H9 (cell line): ENCODE results near the gene ZNF664. TPM values are rescaled to one million over a fixed set of nuclear protein-coding genes. Genes with fewer than 3 reads are reported as not detected.
"Not testable (repeated sequence)": the region's sequence is repeated elsewhere in the genome, so short reads cannot be mapped to it uniquely, and the experiment has no call there.

ENCODE experiments used
- DNase-seq: peaks from one replicate; pipeline ENCODE4 v3.0.0-alpha.2; 2017
- H2AFZ ChIP-seq: one replicate; pipeline ENCODE4 v1.6.1; 2013; ENCODE audit warnings: mild to moderate bottlenecking, low read length, control low read depth, moderate library complexity
- H2AK5ac ChIP-seq: 2 replicates; pipeline ENCODE4 v1.6.1; 2013; ENCODE audit warnings: low read length, control low read depth, mixed read lengths; ENCODE audit not compliant: insufficient read length
- H2BK120ac ChIP-seq: one replicate; pipeline ENCODE4 v1.6.1; 2013; ENCODE audit warnings: low read depth, mild to moderate bottlenecking, low read length, control low read depth, inconsistent platforms; ENCODE audit not compliant: poor library complexity, severe bottlenecking
- H2BK12ac ChIP-seq: 2 replicates; pipeline ENCODE4 v1.6.1; 2013; ENCODE audit warnings: low read length, control low read depth, mixed read lengths, low read depth; ENCODE audit not compliant: insufficient read length
- H2BK15ac ChIP-seq: 2 replicates; pipeline ENCODE4 v1.6.1; 2013; ENCODE audit warnings: low read depth, low read length, control low read depth
- H2BK20ac ChIP-seq: one replicate; pipeline ENCODE4 v1.6.1; 2013; ENCODE audit warnings: low read depth, mild to moderate bottlenecking, low read length, control low read depth, inconsistent platforms; ENCODE audit not compliant: poor library complexity, severe bottlenecking
- H2BK5ac ChIP-seq: 2 replicates; pipeline ENCODE4 v1.6.1; 2013; ENCODE audit warnings: low read length, control low read depth, mixed read lengths; ENCODE audit not compliant: insufficient read length
- H3K14ac ChIP-seq: 2 replicates; pipeline ENCODE4 v1.6.1; 2013; ENCODE audit warnings: low read length, control low read depth; ENCODE audit not compliant: insufficient read depth
- H3K18ac ChIP-seq: 2 replicates; pipeline ENCODE4 v1.6.1; 2013; ENCODE audit warnings: low read depth, mild to moderate bottlenecking, mixed read lengths, low read length, control low read depth; ENCODE audit not compliant: insufficient read length
- H3K23ac ChIP-seq: 2 replicates; pipeline ENCODE4 v1.6.1; 2013; ENCODE audit warnings: low read length, control low read depth, mixed read lengths, low read depth; ENCODE audit not compliant: insufficient read length
- H3K23me2 ChIP-seq: 2 replicates; pipeline ENCODE4 v1.6.1; 2013; ENCODE audit warnings: low read depth, mild to moderate bottlenecking, mixed read lengths, low read length, control low read depth; ENCODE audit not compliant: insufficient read length, poor library complexity, severe bottlenecking
- H3K27ac ChIP-seq: 2 replicates; pipeline ENCODE4 v1.5.1; 2013; ENCODE audit warnings: low read length, control low read depth, mixed read lengths, low read depth; ENCODE audit not compliant: insufficient read length
- H3K27me3 ChIP-seq: 2 replicates; pipeline ENCODE4 v1.6.1; 2013; ENCODE audit warnings: low read length, control low read depth, inconsistent platforms; ENCODE audit not compliant: insufficient read depth
- H3K4ac ChIP-seq: 2 replicates; pipeline ENCODE4 v1.6.1; 2013; ENCODE audit warnings: low read depth, mild to moderate bottlenecking, control low read depth, inconsistent platforms, low read length, moderate library complexity
- H3K4me1 ChIP-seq: 2 replicates; pipeline ENCODE4 v1.6.1; 2013; ENCODE audit warnings: low read length, control low read depth, inconsistent platforms; ENCODE audit not compliant: insufficient read depth
- H3K4me2 ChIP-seq: 2 replicates; pipeline ENCODE4 v1.6.1; 2013; ENCODE audit warnings: low read length, control low read depth, mixed read lengths; ENCODE audit not compliant: insufficient read length, insufficient read depth
- H3K56ac ChIP-seq: 2 replicates; pipeline ENCODE4 v1.6.1; 2013; ENCODE audit warnings: low read depth, mild to moderate bottlenecking, mixed read lengths, low read length, control low read depth; ENCODE audit not compliant: insufficient read length
- H3K79me1 ChIP-seq: 2 replicates; pipeline ENCODE4 v1.6.1; 2013; ENCODE audit warnings: low read depth, mild to moderate bottlenecking, moderate library complexity, low read length, control low read depth, inconsistent platforms; ENCODE audit not compliant: insufficient read depth, poor library complexity, severe bottlenecking
- H3K79me2 ChIP-seq: 2 replicates; pipeline ENCODE4 v1.6.1; 2013; ENCODE audit warnings: low read length, control low read depth, inconsistent platforms; ENCODE audit not compliant: insufficient read depth
- H3K9ac ChIP-seq: 2 replicates; pipeline ENCODE4 v1.6.1; 2013; ENCODE audit warnings: low read length, control low read depth, mixed read lengths; ENCODE audit not compliant: insufficient read length; ENCODE audit errors: extremely low read depth
- H3K9me3 ChIP-seq: one replicate; pipeline ENCODE4 v1.6.1; 2013; ENCODE audit warnings: low read depth, low read length, inconsistent platforms; ENCODE audit not compliant: control insufficient read depth
- H3T11ph ChIP-seq: one replicate; pipeline ENCODE4 v1.6.1; 2013; ENCODE audit warnings: mild to moderate bottlenecking, low read length, control low read depth, inconsistent platforms
- H4K20me1 ChIP-seq: one replicate; pipeline ENCODE4 v1.6.1; 2013; ENCODE audit not compliant: control insufficient read depth, insufficient read length, insufficient read depth
- H4K5ac ChIP-seq: 2 replicates; pipeline ENCODE4 v1.6.1; 2013; ENCODE audit warnings: low read depth, mild to moderate bottlenecking, mixed read lengths, low read length, control low read depth; ENCODE audit not compliant: insufficient read length
- H4K8ac ChIP-seq: replicated peaks from 2 replicates; pipeline ENCODE4 v1.6.1; 2013; ENCODE audit warnings: low read length, control low read depth, mixed read lengths, low read depth; ENCODE audit not compliant: insufficient read length
- H4K91ac ChIP-seq: 2 replicates; pipeline ENCODE4 v1.6.1; 2013; ENCODE audit warnings: low read depth, mild to moderate bottlenecking, moderate library complexity, mixed read lengths, low read length, control low read depth; ENCODE audit not compliant: insufficient read length
- H3K27ac Mint-ChIP-seq, 3 experiments: 2 replicates in 2 of 3; 3 replicates in 1 of 3; pipeline ENCODE4 v1.8.0; 2020 to 2021; ENCODE audit warnings: mixed read lengths in 3 of 3, mild to moderate bottlenecking in 1 of 3, moderate library complexity in 1 of 3
- H3K27me3 Mint-ChIP-seq: 2 replicates; pipeline ENCODE4 v1.8.0; 2021; ENCODE audit warnings: low read depth, mild to moderate bottlenecking, moderate library complexity, mixed read lengths
- H3K36me3 Mint-ChIP-seq, 3 experiments: 2 replicates in 2 of 3; 3 replicates in 1 of 3; pipeline ENCODE4 v1.8.0; 2020 to 2021; ENCODE audit warnings: low read depth in 3 of 3, mixed read lengths in 3 of 3; ENCODE audit not compliant: insufficient read depth in 1 of 3
- H3K4me1 Mint-ChIP-seq, 2 experiments: 2 replicates each; pipeline ENCODE4 v1.8.0; 2020; ENCODE audit warnings: mixed read lengths in 2 of 2
- H3K4me3 Mint-ChIP-seq, 2 experiments: 2 replicates in 1 of 2; 3 replicates in 1 of 2; pipeline ENCODE4 v1.8.0; 2020 to 2021; ENCODE audit warnings: mild to moderate bottlenecking in 2 of 2, mixed read lengths in 2 of 2, moderate library complexity in 1 of 2
- H3K9me3 Mint-ChIP-seq, 2 experiments: 2 replicates in 1 of 2; 3 replicates in 1 of 2; pipeline ENCODE4 v1.8.0; 2020; ENCODE audit warnings: mild to moderate bottlenecking in 2 of 2, mixed read lengths in 2 of 2, moderate library complexity in 1 of 2
- WGBS: extraction: QIAGEN DNeasy Blood & Tissue Kit; methylation state at CpG from one replicate; pipeline ENCODE4 v1.1.7; 2013; ENCODE audit warnings: missing lambda C conversion rate, low lambda C conversion rate, mixed read lengths; ENCODE audit not compliant: insufficient read length; ENCODE audit errors: extremely low coverage; 5-methylcytosine and 5-hydroxymethylcytosine counted together
- total RNA-seq: library from RNA; stranded (reverse); gene quantifications from 2 replicates; pipeline ENCODE4 v1.2.1, GENCODE V29; 2021

Gene ZNF664
- total RNA-seq, 1 experiment from 2014 or later: 29.5 TPM

GRCh38 chr12:123947531-123947930 lies 25.5 kb upstream of the ZNF664 start:
- H3K14ac ChIP-seq, H2BK20ac ChIP-seq, H3K36me3 Mint-ChIP-seq, H3K4me2 ChIP-seq, H3K27me3 ChIP-seq, H4K5ac ChIP-seq, H3K79me2 ChIP-seq, H3K4me1 ChIP-seq, H3K27ac ChIP-seq, H3K56ac ChIP-seq, H2BK120ac ChIP-seq, H2AFZ ChIP-seq, H4K8ac ChIP-seq, H3K79me1 ChIP-seq, H2BK12ac ChIP-seq, H3K23ac ChIP-seq, H4K91ac ChIP-seq, H3K27ac Mint-ChIP-seq, H3K23me2 ChIP-seq, DNase-seq, H4K20me1 ChIP-seq, H3K4me3 Mint-ChIP-seq, H3K18ac ChIP-seq, H3K4ac ChIP-seq, H2AK5ac ChIP-seq, H3K4me1 Mint-ChIP-seq, H3K9me3 Mint-ChIP-seq, H2BK5ac ChIP-seq, H3K9ac ChIP-seq, H2BK15ac ChIP-seq, H3K9me3 ChIP-seq, H3T11ph ChIP-seq: not testable (repeated sequence)
- no CpG with 5 or more reads among the region's 7 CpGs for WGBS
- peaks cover 93% of the 10 kb centered on the region for H3K27me3 Mint-ChIP-seq
